Aorta (tissue), 5 donors: ENCODE measurements around the gene SLX9. TPM values are rescaled to one million over a fixed set of nuclear protein-coding genes. Genes with fewer than 3 reads are reported as not detected.

Experiments used
- ATAC-seq: fragments of 200-7000 bp; cut with Tn5 transposase; one replicate; pipeline ENCODE4 v1.9.1; 2022; ENCODE audit warnings: moderate library complexity; ENCODE audit not compliant: low FRiP score
- DNase-seq, 2 donors: peaks; one replicate each; pipeline ENCODE4 v3.0.0-alpha.2; 2020
- H3K27ac ChIP-seq, 2 donors: one replicate each; pipeline ENCODE4 v1.5.1; 2013; ENCODE audit warnings: low read length in 2 of 2, mild to moderate bottlenecking in 2 of 2, moderate library complexity in 2 of 2, control low read depth in 1 of 2, inconsistent platforms in 1 of 2, low read depth in 1 of 2
- H3K27me3 ChIP-seq, 2 donors: one replicate each; pipeline ENCODE4 v1.6.1; 2013; ENCODE audit warnings: control low read depth in 1 of 2, low read length in 1 of 2, mild to moderate bottlenecking in 1 of 2, moderate library complexity in 1 of 2; ENCODE audit not compliant: insufficient read depth in 2 of 2, control insufficient read depth in 1 of 2
- H3K36me3 ChIP-seq, 2 donors: one replicate each; pipeline ENCODE4 v1.6.1; 2013; ENCODE audit warnings: control low read depth in 1 of 2, low read length in 1 of 2, mild to moderate bottlenecking in 1 of 2; ENCODE audit not compliant: insufficient read depth in 2 of 2, control insufficient read depth in 1 of 2
- H3K4me1 ChIP-seq, 2 donors: one replicate each; pipeline ENCODE4 v1.6.1; 2013; ENCODE audit warnings: low read length in 2 of 2, control low read depth in 1 of 2, mild to moderate bottlenecking in 1 of 2, moderate library complexity in 1 of 2; ENCODE audit not compliant: insufficient read depth in 2 of 2, control insufficient read depth in 1 of 2
- H3K4me3 ChIP-seq, 2 donors: one replicate each; pipeline ENCODE4 v1.5.1; 2013; ENCODE audit warnings: low read length in 2 of 2, control low read depth in 1 of 2, mild to moderate bottlenecking in 1 of 2
- H3K9me3 ChIP-seq: one replicate; pipeline ENCODE4 v1.6.1; 2013; ENCODE audit warnings: mild to moderate bottlenecking, low read length; ENCODE audit not compliant: control insufficient read depth
- WGBS, 2 donors: extraction: QIAGEN DNeasy Blood & Tissue Kit; methylation state at CpG; one replicate each; pipeline ENCODE4 v1.1.7; 2013; 5-methylcytosine and 5-hydroxymethylcytosine counted together
- intact Hi-C, 2 donors: fragments of 100-400 bp; cut with DNase I; formaldehyde crosslinking; loops; one replicate each; pipeline versions ENCODE4 v1.14.2 to v1.15.0; 2022
- polyA plus RNA-seq, 2 donors: library from polyadenylated mRNA; stranded (reverse); fragments of 200-250 nt; gene quantifications; one replicate each; pipeline ENCODE4 v1.2.3, GENCODE V29; 2013
- total RNA-seq, 2 donors: library from RNA; stranded (reverse); fragmentation: NEBNext Ultra II Directional; extraction: Animal tissue kit (Norgen Biotek cat#: 25700); gene quantifications; one replicate each; pipeline ENCODE4 v1.2.1, GENCODE V29; 2021
- donor health status: healthy with polysubstance abuse.
- donor health status: Bipolar disorder and iron deficiency.
- donor health status: DM: no; HTN: no; CAD: no.
- donor health status: DM: no; HTN: no; CAD: no.
- donor health status: DM: yes; HTN: yes; CAD: no.

SLX9 gene
- total and polyA plus RNA-seq, 4 donors: 17.3 to 29.6 (median 20.3) TPM

- no peaks in the 10 kb centered on the region for H3K4me1 ChIP-seq
- intact Hi-C loops: loop anchor here (5.0 kb wide), 2 partner anchors 39 to 129 kb away; partner anchors contain the start of gene UBE2G2 (in 1 of the 2)
- 3 to 6% methylated on average over 19 of the region's 19 CpGs for WGBS, 2 donors
- ATAC-seq: no peak
- H3K27me3 ChIP-seq: no peaks in the 10 kb centered on the region
- H3K36me3 ChIP-seq: no peaks in the 10 kb centered on the region
- H3K27ac ChIP-seq: no peak overlapping the region
- no peak overlapping the region for H3K4me3 ChIP-seq
- H3K9me3 ChIP-seq: no peaks in the 10 kb centered on the region
- peak; percentile 52 to 81 for DNase-seq
Observed at GRCh38 chr21:44931137-44931500, 8.7 kb upstream of the SLX9 start.

GRCh38 chr21:44931501-44932407 lies 8.1 kb upstream of the SLX9 start:
- Histone ChIP-seq H3K4me1 (no peaks in the 10 kb centered on the region), H3K27ac (no peak overlapping the region), H3K27me3 (no peaks in the 10 kb centered on the region), H3K4me3 (peak overlapping the region; percentile 3 to 31), H3K36me3 (no peaks in the 10 kb centered on the region), H3K9me3 (no peaks in the 10 kb centered on the region)
- DNase-seq: peak; percentile 55 to 76
- no peak for ATAC-seq
- whole genome bisulfite sequencing, 2 donors: 2% methylated on average over 78 of the region's 78 CpGs
- intact Hi-C loops: loop anchor here (5.0 kb wide), 2 partner anchors 39 to 129 kb away; partner anchors contain the start of gene UBE2G2 (in 1 of the 2)

- ATAC-seq: peak; percentile 34
- no peak overlapping the region for H3K27ac ChIP-seq
- DNase-seq: peak; percentile 71 to 87
- no peaks in the 10 kb centered on the region for H3K4me1 ChIP-seq
- WGBS, 2 donors: 2 to 3% methylated on average over 56 to 68 of the region's 68 CpGs
- no peaks in the 10 kb centered on the region for H3K27me3 ChIP-seq
- H3K36me3 ChIP-seq: no peaks in the 10 kb centered on the region
- intact Hi-C loops: loop anchor here (5.0 kb wide), 2 partner anchors 40 to 130 kb away; partner anchors contain the start of gene UBE2G2 (in 1 of the 2)
- no peaks in the 10 kb centered on the region for H3K9me3 ChIP-seq
- peak overlapping the region; percentile 3 to 31 for H3K4me3 ChIP-seq
Observed at GRCh38 chr21:44932408-44933181, 7.2 kb upstream of the SLX9 start.

GRCh38 chr21:44933199-44933917 lies 6.5 kb upstream of the SLX9 start:
- peak; percentile 38 to 71 for DNase-seq
- Histone ChIP-seq H3K9me3 (no peaks in the 10 kb centered on the region), H3K36me3 (no peaks in the 10 kb centered on the region), H3K4me1 (no peaks in the 10 kb centered on the region), H3K27me3 (no peaks in the 10 kb centered on the region), H3K4me3 (no peak overlapping the region), H3K27ac (no peak overlapping the region)
- intact Hi-C loops: loop anchor here (5.0 kb wide), 2 partner anchors 41 to 131 kb away; partner anchors contain the start of gene UBE2G2 (in 1 of the 2)
- 73 to 77% methylated on average over 25 of the region's 25 CpGs for WGBS, 2 donors
- no peak for ATAC-seq

- no peaks in the 10 kb centered on the region for H3K27me3 ChIP-seq
- no peak overlapping the region for H3K4me3 ChIP-seq
- ATAC-seq (no peak), DNase-seq (peak in 1 of 2 donors; percentile 49)
- 91 to 95% methylated on average over 6 of the region's 6 CpGs for WGBS, 2 donors
- no peaks in the 10 kb centered on the region for H3K4me1 ChIP-seq
- H3K27ac ChIP-seq: no peak overlapping the region
- intact Hi-C loops: loop anchor here (2.0 to 5.0 kb wide), 3 partner anchors 41 to 132 kb away; partner anchors contain the start of gene UBE2G2 (in 1 of the 2)
- no peaks in the 10 kb centered on the region for H3K36me3 ChIP-seq
- no peaks in the 10 kb centered on the region for H3K9me3 ChIP-seq
Observed at GRCh38 chr21:44933918-44934260, 5.9 kb upstream of the SLX9 start.

GRCh38 chr21:44934276-44934675 lies 5.6 kb upstream of the SLX9 start:
- no peaks in the 10 kb centered on the region for H3K9me3 ChIP-seq
- no peak overlapping the region for H3K4me3 ChIP-seq
- DNase-seq (no peak), ATAC-seq (no peak)
- H3K4me1 ChIP-seq: no peaks in the 10 kb centered on the region
- no peaks in the 10 kb centered on the region for H3K36me3 ChIP-seq
- no peak overlapping the region for H3K27ac ChIP-seq
- 94 to 98% methylated on average over 6 of the region's 6 CpGs for WGBS, 2 donors
- intact Hi-C loops: loop anchor here (2.0 to 5.0 kb wide), 3 partner anchors 41 to 132 kb away; partner anchors contain the start of gene UBE2G2 (in 1 of the 2)
- H3K27me3 ChIP-seq: no peaks in the 10 kb centered on the region

- WGBS, 2 donors: 92 to 96% methylated on average over 9 of the region's 9 CpGs
- Histone ChIP-seq H3K27me3 (no peaks in the 10 kb centered on the region), H3K4me1 (no peaks in the 10 kb centered on the region), H3K4me3 (no peak overlapping the region), H3K36me3 (no peaks in the 10 kb centered on the region), H3K27ac (no peak overlapping the region), H3K9me3 (no peaks in the 10 kb centered on the region)
- DNase-seq: peak; percentile 35 to 69
- intact Hi-C loops: loop anchor here (2.0 to 5.0 kb wide), 3 partner anchors 42 to 133 kb away; partner anchors contain the start of gene UBE2G2 (in 1 of the 2)
- ATAC-seq: no peak
Observed at GRCh38 chr21:44934797-44935532, 4.9 kb upstream of the SLX9 start.
